Suppressor macrophage (primary cell): ENCODE measurements around the gene NAGPA.
"Not testable (repeated sequence)": the region's sequence is repeated elsewhere in the genome, so short reads cannot be mapped to it uniquely, and the experiment has no call there.

Experiments used
- DNase-seq, 4 experiments: peaks; one replicate each; pipeline ENCODE4 v3.0.0-alpha.2; 2020 to 2022

Gene NAGPA

GRCh38 chr16:5060073-5060641, 26.4 kb upstream of the NAGPA start:
- DNase-seq = no peak

- no peak for DNase-seq
Measured at GRCh38 chr16:5059386-5060072, 25.8 kb upstream of the NAGPA start.

GRCh38 chr16:5058476-5058875, 24.7 kb upstream of the NAGPA start:
- peak; percentile 42 to 70 (median 66) for DNase-seq

GRCh38 chr16:5056352-5056751, 22.6 kb upstream of the NAGPA start:
- DNase-seq = peak; percentile 64 to 80 (median 70)

GRCh38 chr16:5054876-5055865, 21.4 kb upstream of the NAGPA start:
- no peak for DNase-seq

GRCh38 chr16:5046914-5047313, 13.2 kb upstream of the NAGPA start:
- no peak for DNase-seq

GRCh38 chr16:5045499-5046115, 11.9 kb upstream of the NAGPA start:
- DNase-seq = no peak

GRCh38 chr16:5044581-5044980, 10.8 kb upstream of the NAGPA start:
- DNase-seq = not testable (repeated sequence)

- DNase-seq = no peak
Measured at GRCh38 chr16:5044011-5044540, 10.3 kb upstream of the NAGPA start.

GRCh38 chr16:5042574-5043171, 8.9 kb upstream of the NAGPA start:
- DNase-seq = no peak

- DNase-seq = no peak
Measured at GRCh38 chr16:5041600-5042133, 7.9 kb upstream of the NAGPA start.

- no peak for DNase-seq
Measured at GRCh38 chr16:5040451-5040850, 6.7 kb upstream of the NAGPA start.

GRCh38 chr16:5036228-5037156, 2.8 kb upstream of the NAGPA start:
- peak in 2 of 4 experiments; percentile 22 to 39 for DNase-seq

GRCh38 chr16:5035909-5036227, 2.1 kb upstream of the NAGPA start:
- no peak for DNase-seq

GRCh38 chr16:5034167-5034523, 410 bp upstream of the NAGPA start:
- DNase-seq = no peak

GRCh38 chr16:5032748-5033167, 977 bp downstream of the NAGPA start:
- peak; percentile 8 to 47 (median 36) for DNase-seq

GRCh38 chr16:5031601-5032000, 2.1 kb downstream of the NAGPA start:
- no peak for DNase-seq

- DNase-seq = peak in 2 of 4 experiments; percentile 12 to 17
Measured at GRCh38 chr16:5030251-5030870, 3.4 kb downstream of the NAGPA start.

- DNase-seq = no peak
Measured at GRCh38 chr16:5028950-5029475, 4.7 kb downstream of the NAGPA start.

GRCh38 chr16:5027575-5028235, 6.0 kb downstream of the NAGPA start:
- DNase-seq = no peak
